T47D (cell line): Measurements from ENCODE around the gene MYO16.
"Not testable (repeated sequence)": the region's sequence is repeated elsewhere in the genome, so short reads cannot be mapped to it uniquely, and the experiment has no call there.

Experiments used
- DNase-seq, 2 experiments: peaks; one replicate each; pipeline versions ENCODE4 v3.0.0 to v3.0.0-alpha.2; 2011 to 2012; ENCODE audit warnings: low read depth in 1 of 2, low spot score in 1 of 2
- JUND ChIP-seq: IDR thresholded peaks from 2 replicates; pipeline ENCODE4 v1.6.1; 2012; ENCODE audit warnings: low read depth
- in situ Hi-C: cut with HindIII; loops from 2 replicates; pipeline ENCODE4 v1.10.0; 2016; ENCODE audit warnings: low sequenced_read_pairs, low pct_unique_long_range_greater_than_20kb

The MYO16 gene

GRCh38 chr13:109087916-109088623, 458.7 kb downstream of the MYO16 start:
- in situ Hi-C loops, result no loop called here
- no peak for TF ChIP-seq JUND
- peak; percentile 7 to 67 for DNase-seq

GRCh38 chr13:109088624-109088917, 459.2 kb downstream of the MYO16 start:
- no peak for DNase-seq
- in situ Hi-C loops, result no loop called here
- no peak for TF ChIP-seq JUND

- no peak for TF ChIP-seq JUND
- DNase-seq, result no peak
- in situ Hi-C loops, result no loop called here
These were observed 461.4 kb downstream of the MYO16 start for GRCh38 chr13:109090796-109091195.

GRCh38 chr13:109091249-109091648, 461.8 kb downstream of the MYO16 start:
- DNase-seq, result no peak
- TF ChIP-seq JUND, result no peak
- in situ Hi-C loops, result no loop called here

- DNase-seq, in situ Hi-C loops: not testable (repeated sequence)
These were observed 462.8 kb downstream of the MYO16 start for GRCh38 chr13:109092186-109092585.

GRCh38 chr13:109093998-109094397, 464.6 kb downstream of the MYO16 start:
- no peak for DNase-seq
- in situ Hi-C loops, result no loop called here
- TF ChIP-seq JUND, result no peak

- in situ Hi-C loops, result no loop called here
- TF ChIP-seq JUND, result no peak
- DNase-seq, result peak in 1 of 2 experiments; percentile 5
These were observed 465.7 kb downstream of the MYO16 start for GRCh38 chr13:109095126-109095525.

- in situ Hi-C loops, result no loop called here
- no peak for DNase-seq
These were observed 466.7 kb downstream of the MYO16 start for GRCh38 chr13:109096101-109096500.

GRCh38 chr13:109100705-109101304, 471.4 kb downstream of the MYO16 start:
- no peak for DNase-seq
- in situ Hi-C loops, result no loop called here
- no peak for TF ChIP-seq JUND

More at GRCh38 chr13:109096101-109096500, 466.7 kb downstream of the MYO16 start:
- no peak for TF ChIP-seq JUND

- TF ChIP-seq JUND, result no peak
- DNase-seq, result no peak
- in situ Hi-C loops, result no loop called here
These were observed 472.2 kb downstream of the MYO16 start for GRCh38 chr13:109101550-109102144.

GRCh38 chr13:109105899-109106298, 476.5 kb downstream of the MYO16 start:
- in situ Hi-C loops, result no loop called here
- no peak for DNase-seq
- TF ChIP-seq JUND, result no peak

- no peak for DNase-seq
- TF ChIP-seq JUND, result no peak
- in situ Hi-C loops, result no loop called here
These were observed 480.7 kb downstream of the MYO16 start for GRCh38 chr13:109110159-109110558.

GRCh38 chr13:109111141-109111540, 481.7 kb downstream of the MYO16 start:
- in situ Hi-C loops, result no loop called here
- TF ChIP-seq JUND, result no peak
- no peak for DNase-seq

GRCh38 chr13:109113427-109113826, 484.0 kb downstream of the MYO16 start:
- DNase-seq, result no peak
- TF ChIP-seq JUND, result no peak
- in situ Hi-C loops, result no loop called here
